ENCODE data around the gene ZNF738. TPM values are rescaled to one million over a fixed set of nuclear protein-coding genes. Genes with fewer than 3 reads are reported as not detected.

The ZNF738 gene
- total and polyA plus RNA-seq, 12 donors, result 0.93 to 4.4 (median 2.3) TPM

DNA sequence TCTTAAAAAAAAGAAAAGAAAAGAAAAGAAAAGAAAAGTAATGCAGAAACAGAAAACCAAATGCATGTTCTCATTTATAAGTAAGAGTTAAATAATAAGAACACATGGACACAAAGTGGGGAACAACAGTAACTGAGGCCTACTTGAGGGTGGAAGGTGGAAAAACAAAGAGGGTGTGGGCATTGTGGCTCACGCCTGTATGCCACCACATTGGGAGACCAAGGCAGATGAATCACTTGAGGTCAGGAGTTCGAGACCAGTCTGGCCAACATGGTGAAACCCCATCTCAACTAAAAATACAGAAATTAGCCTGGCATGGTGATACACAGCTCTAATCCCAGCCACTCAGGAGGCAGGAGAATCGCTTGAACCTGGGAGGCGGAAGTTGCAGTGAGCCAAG, 37.7 kb upstream of the ZNF738 start:
- Histone ChIP-seq H3K4me3 (no peak overlapping the region), H3K9me3 (peaks cover 0 to 11% (median 0%) of the 10 kb centered on the region in 11 donors), H3K36me3 (peaks cover 0 to 20% (median 5%) of the 10 kb centered on the region in 9 donors), H3K27ac (peak overlapping the region in 1 of 10 donors; percentile 69), H3K27me3 (no peaks in the 10 kb centered on the region), H3K4me1 (peaks cover 0 to 36% (median 19%) of the 10 kb centered on the region in 9 donors)
- ATAC-seq (no peak), DNase-seq (no peak)
- intact Hi-C loops (cut with DNase I), result no loop called here
- TF ChIP-seq, protein P1, sequence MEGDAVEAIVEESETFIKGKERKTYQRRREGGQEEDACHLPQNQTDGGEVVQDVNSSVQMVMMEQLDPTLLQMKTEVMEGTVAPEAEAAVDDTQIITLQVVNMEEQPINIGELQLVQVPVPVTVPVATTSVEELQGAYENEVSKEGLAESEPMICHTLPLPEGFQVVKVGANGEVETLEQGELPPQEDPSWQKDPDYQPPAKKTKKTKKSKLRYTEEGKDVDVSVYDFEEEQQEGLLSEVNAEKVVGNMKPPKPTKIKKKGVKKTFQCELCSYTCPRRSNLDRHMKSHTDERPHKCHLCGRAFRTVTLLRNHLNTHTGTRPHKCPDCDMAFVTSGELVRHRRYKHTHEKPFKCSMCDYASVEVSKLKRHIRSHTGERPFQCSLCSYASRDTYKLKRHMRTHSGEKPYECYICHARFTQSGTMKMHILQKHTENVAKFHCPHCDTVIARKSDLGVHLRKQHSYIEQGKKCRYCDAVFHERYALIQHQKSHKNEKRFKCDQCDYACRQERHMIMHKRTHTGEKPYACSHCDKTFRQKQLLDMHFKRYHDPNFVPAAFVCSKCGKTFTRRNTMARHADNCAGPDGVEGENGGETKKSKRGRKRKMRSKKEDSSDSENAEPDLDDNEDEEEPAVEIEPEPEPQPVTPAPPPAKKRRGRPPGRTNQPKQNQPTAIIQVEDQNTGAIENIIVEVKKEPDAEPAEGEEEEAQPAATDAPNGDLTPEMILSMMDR (IDR thresholded peaks at IDR 0.05), result no peak
- 83 to 91% methylated on average over 4 of the region's 4 CpGs for WGBS, 2 donors

DNA sequence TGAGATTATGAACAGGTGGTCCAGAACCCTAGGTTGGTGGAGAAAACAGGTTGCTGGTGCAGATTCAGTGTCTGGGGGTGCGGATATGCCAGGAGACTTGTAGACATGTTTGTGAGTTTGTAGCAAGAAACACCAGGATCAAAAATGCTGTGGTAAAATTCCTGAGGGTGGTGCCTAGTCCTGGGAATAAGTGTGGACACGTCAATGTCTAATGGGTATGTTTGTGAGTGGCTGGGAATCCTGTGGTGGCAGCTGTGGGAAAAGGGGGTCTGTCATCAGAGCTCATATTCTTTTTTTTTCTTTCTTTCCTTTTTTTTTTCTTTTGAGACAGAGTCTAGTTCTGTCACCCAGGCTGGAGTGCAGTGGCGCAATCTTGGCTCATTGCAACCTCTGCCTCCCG, 36.8 kb upstream of the ZNF738 start:
- H3K4me3 ChIP-seq, result no peak overlapping the region
- peaks cover 0 to 16% (median 0%) of the 10 kb centered on the region in 11 donors for H3K9me3 ChIP-seq
- no peaks in the 10 kb centered on the region for H3K27me3 ChIP-seq
- TF ChIP-seq, protein P1 (IDR thresholded peaks at IDR 0.05), result no peak
- 72 to 75% methylated on average over 4 of the region's 4 CpGs for WGBS, 2 donors
- peaks cover 0 to 37% (median 19%) of the 10 kb centered on the region in 9 donors for H3K4me1 ChIP-seq
- peaks cover 0 to 26% (median 13%) of the 10 kb centered on the region in 9 donors for H3K36me3 ChIP-seq
- peak in 3 of 8 donors; percentile 11 to 23 (median 21) for ATAC-seq
- DNase-seq, result no peak
- intact Hi-C loops (cut with DNase I), result no loop called here
- H3K27ac ChIP-seq, result peak overlapping the region in 8 of 10 donors; percentile 15 to 75 (median 60)

DNA sequence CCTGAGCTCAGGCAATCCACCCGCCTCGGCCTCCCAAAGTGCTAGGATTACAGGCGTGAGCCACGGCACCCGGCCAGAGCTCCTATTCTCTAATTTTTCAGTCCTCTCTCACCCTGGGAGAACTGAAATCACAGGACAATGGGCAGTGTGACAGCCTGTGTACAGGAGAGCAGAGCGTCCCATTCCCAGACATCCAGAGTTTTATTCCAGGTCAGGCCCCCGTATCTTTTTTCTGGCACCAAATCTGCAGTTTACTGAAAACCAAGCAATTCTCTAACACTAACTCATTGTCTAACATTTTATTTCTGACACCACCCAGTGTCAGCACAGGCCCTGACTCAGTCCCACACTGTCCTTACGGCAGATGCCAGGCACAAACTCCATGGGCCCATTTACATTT, 36.3 kb upstream of the ZNF738 start:
- H3K9me3 ChIP-seq, result peaks cover 0 to 16% (median 0%) of the 10 kb centered on the region in 11 donors
- H3K27ac ChIP-seq, result peak overlapping the region in 8 of 10 donors; percentile 15 to 75 (median 60)
- H3K4me1 ChIP-seq, result peaks cover 0 to 42% (median 19%) of the 10 kb centered on the region in 9 donors
- TF ChIP-seq, protein P1 (IDR thresholded peaks at IDR 0.05), result no peak
- no peak overlapping the region for H3K4me3 ChIP-seq
- intact Hi-C loops (cut with DNase I), result no loop called here
- 69 to 78% methylated on average over 8 of the region's 8 CpGs for WGBS, 2 donors
- ATAC-seq, result peak; percentile 58 to 95 (median 88)
- peaks cover 0 to 31% (median 13%) of the 10 kb centered on the region in 9 donors for H3K36me3 ChIP-seq
- peak; percentile 16 to 30 for DNase-seq
- no peaks in the 10 kb centered on the region for H3K27me3 ChIP-seq

DNA sequence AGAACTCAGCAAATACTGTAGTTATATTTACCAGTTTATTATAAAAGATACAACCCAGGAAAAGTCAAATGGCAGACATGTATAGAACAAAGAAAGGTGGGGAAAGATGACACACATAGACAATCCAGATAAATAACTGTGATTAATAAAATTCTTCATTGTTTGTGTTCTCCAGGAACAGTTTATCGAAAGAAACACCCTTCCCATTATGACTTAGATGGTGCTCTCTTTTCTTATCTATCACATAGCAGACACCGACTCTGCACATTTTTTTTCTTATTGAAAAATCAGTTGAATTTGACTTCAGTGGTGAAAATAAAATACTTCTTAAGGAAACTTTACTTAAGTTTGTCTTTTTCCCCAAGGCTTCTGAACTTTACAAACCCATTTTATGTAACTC, 35.8 kb upstream of the ZNF738 start:
- peaks cover 0 to 16% (median 0%) of the 10 kb centered on the region in 11 donors for H3K9me3 ChIP-seq
- ATAC-seq (no peak), DNase-seq (no peak)
- H3K36me3 ChIP-seq, result peaks cover 0 to 34% (median 13%) of the 10 kb centered on the region in 9 donors
- TF ChIP-seq, protein P1 (IDR thresholded peaks at IDR 0.05), result no peak
- no peak overlapping the region for H3K4me3 ChIP-seq
- peak overlapping the region in 7 of 10 donors; percentile 23 to 75 (median 59) for H3K27ac ChIP-seq
- intact Hi-C loops (cut with DNase I), result no loop called here
- H3K4me1 ChIP-seq, result peaks cover 0 to 42% (median 19%) of the 10 kb centered on the region in 9 donors
- no peaks in the 10 kb centered on the region for H3K27me3 ChIP-seq
- 58 to 66% methylated on average over 2 of the region's 2 CpGs for WGBS, 2 donors

Measured in heart right ventricle (tissue), 16 donors.